NCI-H1930 (cell line): ENCODE results near the gene GOLGA7B.

Experiments used
- DNase-seq, 2 experiments: peaks; one replicate each; lab custom pipeline; 2025; lab: John Stamatoyannopoulos, UW

Gene GOLGA7B

GRCh38 chr10:97868134-97868685 is 18.6 kb downstream of the GOLGA7B start:
- no peak for DNase-seq

GRCh38 chr10:97869091-97870042 is 19.7 kb downstream of the GOLGA7B start:
- DNase-seq: peak; percentile 6 to 60

- no peak for DNase-seq
These were observed 21.3 kb downstream of the GOLGA7B start for GRCh38 chr10:97870990-97871389.

- DNase-seq: no peak
These were observed 23.9 kb downstream of the GOLGA7B start for GRCh38 chr10:97873569-97873968.

- DNase-seq: no peak
These were observed 24.7 kb downstream of the GOLGA7B start for GRCh38 chr10:97874332-97874731.

GRCh38 chr10:97875391-97875790 is 25.7 kb downstream of the GOLGA7B start:
- no peak for DNase-seq

DNA sequence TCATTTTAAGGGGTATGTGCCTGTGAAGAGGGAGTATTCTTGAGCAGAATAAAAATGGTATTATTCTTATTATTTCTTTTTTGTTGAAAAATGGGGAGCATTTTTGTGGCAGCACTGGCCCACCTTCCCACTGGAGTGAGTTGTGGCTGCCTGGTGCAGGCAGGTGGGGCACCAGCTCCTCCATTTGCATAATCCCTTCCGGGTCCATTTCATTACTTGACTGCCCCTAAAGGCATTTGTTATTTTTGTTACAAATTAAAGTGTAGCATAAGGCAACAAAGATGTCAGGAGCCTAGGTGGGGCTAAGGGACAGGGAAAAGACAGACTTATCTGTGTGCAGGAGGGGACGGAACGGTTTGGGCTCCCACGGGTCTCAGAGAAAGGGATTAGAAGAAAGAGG is 26.8 kb downstream of the GOLGA7B start:
- DNase-seq: no peak

- DNase-seq: no peak
These were observed 29.6 kb downstream of the GOLGA7B start for GRCh38 chr10:97879241-97879640.

GRCh38 chr10:97880109-97880508 is 30.5 kb downstream of the GOLGA7B start:
- DNase-seq: no peak

- no peak for DNase-seq
These were observed 32.8 kb downstream of the GOLGA7B start for GRCh38 chr10:97882142-97883091.

GRCh38 chr10:97883092-97883485 is 33.4 kb downstream of the GOLGA7B start:
- DNase-seq: no peak

DNA sequence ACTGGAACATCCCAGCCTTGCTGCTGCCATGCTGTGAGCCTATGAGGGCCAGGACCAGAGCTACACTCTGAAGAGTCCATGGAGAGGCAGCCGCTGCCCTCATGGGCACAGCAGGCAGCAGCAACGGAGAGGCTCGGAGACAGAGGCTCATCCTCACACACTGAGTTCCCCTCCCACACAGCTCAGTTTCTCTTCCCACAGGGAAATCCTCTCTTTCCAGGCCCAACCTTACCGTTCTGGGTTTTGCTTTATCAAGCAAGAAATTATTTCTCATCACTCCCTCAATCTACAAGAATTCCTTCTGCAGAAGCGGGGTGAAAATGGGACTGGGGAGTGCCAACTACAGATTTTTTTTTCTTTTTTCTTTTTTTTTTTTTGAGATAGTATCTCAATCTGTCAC is 36.6 kb downstream of the GOLGA7B start:
- DNase-seq: no peak

DNA sequence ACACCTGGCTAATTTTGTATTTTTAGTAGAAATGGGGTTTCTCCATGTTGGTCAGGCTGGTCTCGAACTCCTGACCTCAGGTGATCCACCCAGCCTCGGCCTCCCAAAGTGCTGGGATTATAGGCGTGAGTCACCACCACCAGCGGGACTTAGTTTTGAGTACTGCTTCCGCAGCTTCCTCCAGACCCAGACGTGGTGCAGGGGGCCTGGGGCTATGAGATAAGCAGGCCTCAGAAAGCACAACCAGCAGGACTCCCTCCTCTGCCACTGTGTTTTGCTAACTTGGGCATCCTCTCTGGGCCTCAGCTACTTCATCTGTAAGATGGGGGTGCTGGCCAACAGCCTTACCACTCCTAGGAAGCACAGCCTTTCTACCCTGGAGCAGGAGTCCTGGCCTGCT is 37.8 kb downstream of the GOLGA7B start:
- no peak for DNase-seq

- no peak for DNase-seq
These were observed 38.5 kb downstream of the GOLGA7B start for GRCh38 chr10:97888134-97888533.

DNA sequence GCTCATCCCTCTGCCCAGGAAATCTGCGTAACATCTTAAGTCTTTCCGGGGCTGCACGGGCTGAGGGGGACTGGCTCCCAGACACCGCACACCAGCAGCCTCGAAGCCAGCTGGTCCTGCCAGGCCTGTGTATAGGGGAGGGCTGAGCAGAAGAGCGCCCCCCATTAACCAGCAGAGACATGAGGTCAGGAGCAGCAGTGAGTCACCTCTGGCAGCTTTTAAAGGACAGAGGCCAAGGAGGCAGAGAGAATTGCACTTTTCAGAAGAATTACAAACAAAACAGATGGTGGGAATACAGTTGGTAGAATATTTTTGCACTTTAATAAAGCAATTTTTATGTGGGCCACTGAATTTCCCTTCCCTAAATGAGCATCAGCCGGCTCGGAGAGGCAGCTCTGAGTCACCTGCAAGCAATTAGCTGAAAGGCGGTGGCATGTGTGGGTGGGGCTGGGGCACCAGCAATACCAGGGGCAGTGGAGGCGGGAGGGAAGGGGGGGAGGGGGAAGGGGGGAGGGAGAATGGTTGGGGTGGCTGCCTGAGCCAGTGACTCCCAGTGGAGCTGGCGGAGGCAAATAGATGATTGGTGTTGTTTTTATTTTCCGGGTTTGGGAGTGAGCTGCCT is 39.1 kb downstream of the GOLGA7B start:
- no peak for DNase-seq

GRCh38 chr10:97889461-97890265 is 40.0 kb downstream of the GOLGA7B start:
- DNase-seq: no peak

DNA sequence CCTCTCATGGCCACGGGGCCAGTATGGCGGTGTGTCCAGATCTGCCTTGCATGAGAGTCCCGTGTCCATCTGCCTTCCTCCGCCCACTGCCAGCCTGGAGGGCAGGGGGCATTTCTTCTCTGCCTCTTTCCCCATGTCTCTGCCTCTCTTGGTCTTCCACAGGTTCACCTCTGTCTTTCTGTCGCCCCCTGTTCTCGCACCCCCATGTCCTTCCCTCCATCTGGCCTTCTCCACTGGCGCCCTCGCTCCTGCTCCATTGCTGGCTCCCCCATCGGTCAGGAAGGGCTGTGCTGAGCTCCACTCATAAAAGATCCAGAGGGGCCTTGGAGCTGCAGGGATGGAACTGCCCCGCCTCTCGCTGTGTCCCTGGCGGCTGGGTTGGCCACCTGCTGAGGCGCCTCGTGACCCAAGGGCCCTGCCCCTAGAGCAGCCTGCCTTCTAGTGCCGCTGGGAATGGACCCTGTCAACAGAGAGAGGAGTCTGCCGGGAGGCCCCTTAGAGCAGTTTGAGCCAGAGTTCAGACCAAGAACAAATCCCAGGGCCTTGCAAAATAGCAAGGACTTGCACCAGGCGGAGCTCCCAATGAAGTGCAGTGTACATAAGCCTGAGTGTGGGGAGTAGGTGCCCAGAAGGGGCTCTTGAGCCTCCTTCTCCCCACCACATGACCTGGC is 42.0 kb downstream of the GOLGA7B start:
- no peak for DNase-seq

DNA sequence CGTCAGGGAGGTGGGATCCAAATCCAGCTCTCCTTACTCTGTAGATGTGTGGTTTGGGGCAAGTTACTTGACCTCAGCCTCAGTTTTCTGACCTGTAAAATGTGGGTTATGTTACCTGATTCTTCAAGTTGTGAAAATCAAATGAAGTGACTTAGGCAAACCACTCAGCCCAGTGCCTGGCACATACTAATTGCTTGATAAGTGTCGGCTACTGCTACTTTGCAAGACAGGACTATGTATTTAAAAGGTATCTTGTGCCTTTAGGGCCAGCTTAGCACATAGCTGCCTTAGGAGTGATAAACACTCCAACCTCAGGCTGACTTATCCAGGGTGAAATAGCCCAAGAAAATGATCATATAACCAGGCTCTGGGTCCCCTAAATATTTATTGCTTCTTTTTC is 42.9 kb downstream of the GOLGA7B start:
- DNase-seq: no peak

DNA sequence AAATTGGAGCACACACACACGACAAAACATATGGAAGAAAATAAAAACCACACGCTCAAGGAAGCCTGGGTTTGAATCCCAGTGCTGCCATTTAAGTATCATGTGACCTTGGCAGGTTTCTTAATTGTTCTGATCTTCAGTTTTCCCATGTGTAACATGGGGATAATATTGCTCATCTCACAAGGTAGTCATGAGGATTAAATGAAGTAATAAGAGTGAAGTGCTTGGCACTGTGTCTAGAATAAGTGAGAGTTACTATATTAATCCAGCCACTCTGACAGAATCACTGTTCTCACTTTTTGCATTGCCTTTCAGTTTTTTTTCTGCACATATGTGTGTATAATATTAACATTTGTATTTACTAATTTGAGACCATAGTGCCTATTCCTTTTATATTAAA is 43.3 kb downstream of the GOLGA7B start:
- DNase-seq: no peak

DNA sequence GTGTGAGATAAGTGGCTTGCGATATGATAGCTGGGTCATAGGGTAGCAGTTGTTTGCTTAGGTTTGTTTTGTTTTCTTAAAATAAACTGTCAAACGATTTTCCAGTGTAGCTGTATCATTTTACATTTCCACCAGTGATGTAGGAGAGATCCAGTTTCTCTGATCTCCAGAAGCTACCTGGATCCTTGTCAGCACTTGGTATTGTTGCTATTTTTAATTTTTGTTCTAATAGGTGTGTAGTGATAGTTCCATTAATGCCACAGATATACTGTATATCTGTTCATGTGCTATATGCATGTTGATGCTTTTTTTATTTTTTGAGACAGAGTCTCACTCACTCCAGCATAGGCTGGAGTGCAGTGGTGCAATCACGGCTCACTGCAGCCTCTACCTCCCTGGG is 44.4 kb downstream of the GOLGA7B start:
- DNase-seq: no peak

- DNase-seq: no peak
These were observed 45.4 kb downstream of the GOLGA7B start for GRCh38 chr10:97895084-97895483.
